DOHH2 (cell line): Measurements from ENCODE around the gene PIGO.

Experiments used
- CTCF ChIP-seq: fragments of 200-600 bp; sonication (generic); IDR thresholded peaks from one replicate; pipeline ENCODE4 v1.5.1; 2014; ENCODE audit warnings: antibody characterized with exemption, mild to moderate bottlenecking, low read depth, low read length; ENCODE audit not compliant: poor library complexity, severe bottlenecking
- EZH2phosphoT487 ChIP-seq: fragments of 200-600 bp; sonication (generic); IDR thresholded peaks from 2 replicates; pipeline ENCODE4 v1.6.1; 2017; ENCODE audit warnings: borderline replicate concordance, mild to moderate bottlenecking, antibody characterized with exemption, low read length, moderate library complexity, mixed read lengths

- no peak for TF ChIP-seq CTCF
- TF ChIP-seq EZH2phosphoT487, result no peak
Measured at GRCh38 chr9:35073279-35073612, 23.1 kb downstream of the PIGO start.
